ENCODE results near the gene CD93. TPM values are rescaled to one million over a fixed set of nuclear protein-coding genes. Genes with fewer than 3 reads are reported as not detected.

The CD93 gene
- total RNA-seq, 2 experiments from 2014 or later = 0.11 TPM

DNA sequence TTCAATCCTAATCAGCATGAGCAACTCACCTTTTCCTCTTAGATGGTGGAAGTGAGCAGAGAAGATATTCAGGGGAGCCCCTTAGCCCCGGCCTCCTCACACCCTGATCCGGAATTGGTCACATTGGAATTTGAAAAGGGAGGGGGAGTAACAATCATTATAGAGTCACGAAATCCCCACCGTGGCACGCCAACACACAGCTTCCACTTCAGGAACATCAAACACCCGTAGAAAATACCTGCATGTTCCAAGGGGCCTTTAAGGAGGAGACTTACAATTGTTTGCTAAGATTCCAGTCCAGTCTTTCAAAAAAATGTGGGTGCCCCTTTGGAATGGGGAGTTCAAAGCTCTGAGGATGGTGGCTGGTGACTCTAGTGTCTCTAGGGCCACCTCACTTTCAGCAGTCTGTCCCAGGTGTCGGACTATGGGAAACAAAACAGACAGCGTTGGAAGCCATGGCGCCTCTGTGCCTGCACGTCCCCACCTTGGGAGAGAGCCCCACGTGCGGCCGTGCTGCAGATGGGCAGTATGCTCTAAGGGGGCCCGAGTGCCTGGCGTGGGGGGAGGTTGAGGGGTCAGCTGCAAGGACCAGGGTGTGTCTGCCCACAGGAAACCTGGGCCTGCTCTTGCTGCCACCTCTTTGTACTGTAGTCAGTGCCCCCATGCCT, 2.4 kb downstream of the CD93 start:
- POLR2A ChIA-PET = no interaction called here
- no peaks in the 10 kb centered on the region for H3K36me3 Mint-ChIP-seq (ENCODE audit: low read depth)
- DNase-seq (no peak), ATAC-seq (no peak)
- no peak overlapping the region for H3K27ac Mint-ChIP-seq
- intact Hi-C loops (cut with micrococcal nuclease) = no loop called here
- no peaks in the 10 kb centered on the region for H3K27me3 Mint-ChIP-seq
- H3K4me1 Mint-ChIP-seq (ENCODE audit: low read depth) = peaks cover 6% of the 10 kb centered on the region
- H3K4me3 Mint-ChIP-seq = no peak overlapping the region
- CTCF ChIA-PET = no interaction called here
- H3K9me3 Mint-ChIP-seq = no peaks in the 10 kb centered on the region
- TF ChIP-seq, protein P1, sequence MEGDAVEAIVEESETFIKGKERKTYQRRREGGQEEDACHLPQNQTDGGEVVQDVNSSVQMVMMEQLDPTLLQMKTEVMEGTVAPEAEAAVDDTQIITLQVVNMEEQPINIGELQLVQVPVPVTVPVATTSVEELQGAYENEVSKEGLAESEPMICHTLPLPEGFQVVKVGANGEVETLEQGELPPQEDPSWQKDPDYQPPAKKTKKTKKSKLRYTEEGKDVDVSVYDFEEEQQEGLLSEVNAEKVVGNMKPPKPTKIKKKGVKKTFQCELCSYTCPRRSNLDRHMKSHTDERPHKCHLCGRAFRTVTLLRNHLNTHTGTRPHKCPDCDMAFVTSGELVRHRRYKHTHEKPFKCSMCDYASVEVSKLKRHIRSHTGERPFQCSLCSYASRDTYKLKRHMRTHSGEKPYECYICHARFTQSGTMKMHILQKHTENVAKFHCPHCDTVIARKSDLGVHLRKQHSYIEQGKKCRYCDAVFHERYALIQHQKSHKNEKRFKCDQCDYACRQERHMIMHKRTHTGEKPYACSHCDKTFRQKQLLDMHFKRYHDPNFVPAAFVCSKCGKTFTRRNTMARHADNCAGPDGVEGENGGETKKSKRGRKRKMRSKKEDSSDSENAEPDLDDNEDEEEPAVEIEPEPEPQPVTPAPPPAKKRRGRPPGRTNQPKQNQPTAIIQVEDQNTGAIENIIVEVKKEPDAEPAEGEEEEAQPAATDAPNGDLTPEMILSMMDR (IDR thresholded peaks at IDR 0.05) = no peak

DNA sequence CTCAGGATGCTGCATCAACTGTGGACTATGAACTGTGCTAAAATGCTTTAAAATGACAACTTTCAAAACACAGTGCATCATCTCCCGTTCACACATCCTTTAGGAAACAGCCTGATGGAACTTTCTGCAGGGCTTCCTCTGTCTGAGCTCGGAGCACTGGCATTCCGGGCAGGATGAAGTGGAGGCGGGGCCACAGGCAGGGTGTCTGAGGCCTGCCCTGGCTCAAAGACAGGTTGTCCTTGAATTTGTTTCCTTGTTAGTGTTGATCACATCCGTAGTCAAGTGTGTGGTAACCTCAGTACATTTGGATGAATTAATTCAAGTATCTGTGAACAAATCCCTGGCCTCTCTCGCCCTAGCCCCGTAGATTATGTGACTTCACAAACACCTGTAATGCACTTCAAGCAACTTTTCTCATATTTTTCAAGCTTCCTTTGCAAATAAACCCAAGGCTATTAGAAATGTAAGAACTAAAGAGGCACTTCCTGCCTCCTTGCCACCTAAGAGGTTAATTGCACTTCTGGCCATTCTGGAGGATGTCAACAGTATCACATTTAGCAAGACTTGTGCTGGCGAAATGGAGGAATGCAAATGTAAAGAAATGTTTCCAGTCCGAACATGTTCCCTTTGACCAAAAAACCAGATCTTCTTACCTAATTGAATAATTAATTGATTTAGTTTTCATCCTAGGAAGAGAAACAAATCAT, 3.1 kb downstream of the CD93 start:
- intact Hi-C loops (cut with micrococcal nuclease) = no loop called here
- H3K27ac Mint-ChIP-seq = no peak overlapping the region
- H3K36me3 Mint-ChIP-seq (ENCODE audit: low read depth) = no peaks in the 10 kb centered on the region
- no peaks in the 10 kb centered on the region for H3K27me3 Mint-ChIP-seq
- ChIA-PET CTCF (interaction anchor here (0.6 kb wide), 1 partner anchor 421 kb away, joined by 3 read pairs; no protein-coding TSS in a partner anchor), POLR2A (no interaction called here)
- ATAC-seq (no peak), DNase-seq (no peak)
- no peaks in the 10 kb centered on the region for H3K9me3 Mint-ChIP-seq
- TF ChIP-seq, protein P1 (IDR thresholded peaks at IDR 0.05) = no peak
- H3K4me1 Mint-ChIP-seq (ENCODE audit: low read depth) = peaks cover 6% of the 10 kb centered on the region
- H3K4me3 Mint-ChIP-seq = no peak overlapping the region

DNA sequence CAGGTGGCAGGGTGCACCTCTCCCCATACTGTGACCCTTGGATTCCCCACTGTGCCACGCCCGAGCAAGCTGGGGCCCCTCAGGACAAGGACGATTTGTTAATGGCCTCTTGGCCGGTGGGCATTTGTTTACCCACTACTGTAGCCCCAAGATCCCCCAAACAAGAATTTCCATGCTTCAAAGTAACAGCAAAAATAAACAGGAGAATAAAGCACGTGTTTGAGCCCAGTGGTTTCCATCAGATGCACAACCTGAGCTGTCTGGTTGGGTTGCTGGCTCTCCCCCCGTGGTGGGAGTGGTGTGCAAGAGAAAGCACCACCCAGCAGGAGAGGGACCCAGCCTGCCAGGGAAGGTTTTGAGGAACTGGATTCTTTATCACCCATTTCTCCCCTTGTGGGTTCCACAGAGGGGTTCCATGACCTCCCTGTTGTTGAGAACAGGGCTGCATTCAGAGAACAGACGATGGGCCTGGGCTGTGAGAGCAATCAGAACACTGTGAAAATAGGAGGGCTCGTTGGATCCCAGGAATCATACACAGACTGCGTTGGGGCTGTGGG, 4.8 kb downstream of the CD93 start:
- no peaks in the 10 kb centered on the region for H3K36me3 Mint-ChIP-seq (ENCODE audit: low read depth)
- H3K27me3 Mint-ChIP-seq = no peaks in the 10 kb centered on the region
- no peaks in the 10 kb centered on the region for H3K9me3 Mint-ChIP-seq
- no peak overlapping the region for H3K4me3 Mint-ChIP-seq
- POLR2A ChIA-PET = no interaction called here
- intact Hi-C loops (cut with micrococcal nuclease) = no loop called here
- TF ChIP-seq, protein P1 (IDR thresholded peaks at IDR 0.05) = no peak
- CTCF ChIA-PET = no interaction called here
- peaks cover 1% of the 10 kb centered on the region for H3K4me1 Mint-ChIP-seq (ENCODE audit: low read depth)
- H3K27ac Mint-ChIP-seq = no peak overlapping the region
- DNase-seq (no peak), ATAC-seq (no peak)

DNA sequence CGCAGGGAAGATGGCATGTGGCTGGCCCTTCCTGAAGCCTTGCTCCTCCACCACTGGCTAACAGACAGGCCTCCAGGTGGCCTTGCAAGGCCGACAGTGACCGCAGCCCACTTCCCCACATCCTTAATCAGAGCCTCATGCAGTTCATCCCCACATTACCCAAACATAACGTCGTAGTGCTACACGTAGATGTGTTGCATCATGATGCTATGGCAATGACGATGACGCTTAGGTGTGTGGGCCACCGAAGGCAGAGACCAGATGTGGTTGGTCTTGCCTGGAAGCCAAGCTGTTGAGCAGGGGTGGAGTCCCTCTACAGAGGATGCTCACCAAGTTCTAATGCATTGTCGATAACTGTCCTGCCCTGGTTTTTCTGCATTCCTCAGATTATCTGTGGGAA, 5.6 kb downstream of the CD93 start:
- Mint-ChIP-seq H3K4me3 (no peak overlapping the region), H3K9me3 (no peaks in the 10 kb centered on the region), H3K27ac (no peak overlapping the region), H3K4me1 (ENCODE audit: low read depth) (no peaks in the 10 kb centered on the region), H3K36me3 (ENCODE audit: low read depth) (no peaks in the 10 kb centered on the region), H3K27me3 (no peaks in the 10 kb centered on the region)
- ChIA-PET POLR2A (no interaction called here), CTCF (no interaction called here)
- ATAC-seq (no peak), DNase-seq (no peak)
- intact Hi-C loops (cut with micrococcal nuclease) = no loop called here
- TF ChIP-seq, protein P1 (IDR thresholded peaks at IDR 0.05) = no peak

DNA sequence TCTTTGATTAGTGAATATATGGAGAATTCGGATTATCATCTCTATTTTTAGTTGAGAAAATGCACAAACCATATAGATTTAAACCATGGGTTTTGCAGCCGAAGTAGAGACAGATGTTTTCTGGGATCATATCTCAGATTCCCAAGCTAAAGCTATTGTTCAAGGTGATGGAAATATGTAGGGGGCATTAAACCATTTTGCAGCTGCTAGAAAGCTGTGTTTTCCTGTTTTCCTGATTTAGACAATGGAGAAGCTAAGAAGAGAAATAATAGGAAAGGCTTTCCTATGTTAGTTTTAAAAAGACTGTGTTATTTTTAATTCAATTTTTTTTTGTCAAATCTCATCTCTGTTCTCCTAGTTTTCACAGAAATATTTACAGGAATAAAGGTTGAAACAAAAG, 6.2 kb downstream of the CD93 start:
- DNase-seq (no peak), ATAC-seq (no peak)
- no peak overlapping the region for H3K4me3 Mint-ChIP-seq
- ChIA-PET POLR2A (no interaction called here), CTCF (no interaction called here)
- intact Hi-C loops (cut with micrococcal nuclease) = no loop called here
- no peaks in the 10 kb centered on the region for H3K9me3 Mint-ChIP-seq
- H3K27ac Mint-ChIP-seq = no peak overlapping the region
- no peaks in the 10 kb centered on the region for H3K36me3 Mint-ChIP-seq (ENCODE audit: low read depth)
- no peaks in the 10 kb centered on the region for H3K4me1 Mint-ChIP-seq (ENCODE audit: low read depth)
- H3K27me3 Mint-ChIP-seq = no peaks in the 10 kb centered on the region
- TF ChIP-seq, protein P1 (IDR thresholded peaks at IDR 0.05) = no peak

Measured in activated CD8-positive, alpha-beta T cell treated with anti-CD3 and anti-CD28 coated beads for 36 hours (primary cell).